ENCODE measurements around the gene JARID2.

DNA sequence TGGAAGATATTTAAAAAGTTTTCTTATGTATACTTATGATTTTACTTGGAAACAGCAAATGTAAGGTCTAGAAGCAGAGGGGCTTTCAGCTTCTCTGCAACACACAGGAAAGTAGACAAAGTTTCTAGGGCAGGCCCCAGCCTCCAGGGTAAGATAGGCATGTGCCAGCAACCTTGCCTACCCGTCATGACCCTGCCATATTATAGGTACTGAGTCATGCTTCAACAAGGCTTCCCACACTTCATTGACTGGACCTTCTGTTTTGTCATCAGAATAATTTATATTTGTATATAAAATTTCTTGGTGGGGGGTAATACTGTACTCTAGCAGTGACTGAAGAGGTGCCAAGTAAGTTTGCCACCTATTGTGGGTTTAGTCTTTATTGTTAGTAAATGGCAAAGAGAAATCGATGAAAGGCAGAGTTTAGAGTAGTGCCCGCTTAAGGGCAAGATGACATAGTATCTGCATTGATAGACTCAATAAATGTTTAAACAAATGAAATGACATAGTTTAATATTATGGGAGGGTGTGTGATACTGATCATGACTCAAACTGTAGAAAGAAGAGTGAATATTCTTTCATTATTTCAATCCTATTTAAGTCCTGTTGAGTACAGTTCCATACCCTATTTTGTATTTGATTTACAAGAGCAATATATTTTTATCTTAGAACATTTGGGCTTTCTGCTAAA is 95.6 kb downstream of the JARID2 start:
- TF ChIP-seq, protein P1, sequence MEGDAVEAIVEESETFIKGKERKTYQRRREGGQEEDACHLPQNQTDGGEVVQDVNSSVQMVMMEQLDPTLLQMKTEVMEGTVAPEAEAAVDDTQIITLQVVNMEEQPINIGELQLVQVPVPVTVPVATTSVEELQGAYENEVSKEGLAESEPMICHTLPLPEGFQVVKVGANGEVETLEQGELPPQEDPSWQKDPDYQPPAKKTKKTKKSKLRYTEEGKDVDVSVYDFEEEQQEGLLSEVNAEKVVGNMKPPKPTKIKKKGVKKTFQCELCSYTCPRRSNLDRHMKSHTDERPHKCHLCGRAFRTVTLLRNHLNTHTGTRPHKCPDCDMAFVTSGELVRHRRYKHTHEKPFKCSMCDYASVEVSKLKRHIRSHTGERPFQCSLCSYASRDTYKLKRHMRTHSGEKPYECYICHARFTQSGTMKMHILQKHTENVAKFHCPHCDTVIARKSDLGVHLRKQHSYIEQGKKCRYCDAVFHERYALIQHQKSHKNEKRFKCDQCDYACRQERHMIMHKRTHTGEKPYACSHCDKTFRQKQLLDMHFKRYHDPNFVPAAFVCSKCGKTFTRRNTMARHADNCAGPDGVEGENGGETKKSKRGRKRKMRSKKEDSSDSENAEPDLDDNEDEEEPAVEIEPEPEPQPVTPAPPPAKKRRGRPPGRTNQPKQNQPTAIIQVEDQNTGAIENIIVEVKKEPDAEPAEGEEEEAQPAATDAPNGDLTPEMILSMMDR (IDR thresholded peaks at IDR 0.05) = no peak
- TF ChIP-seq POLR2AphosphoS5 (IDR thresholded peaks at IDR 0.05) (no peak), POLR2A (IDR thresholded peaks at IDR 0.05) (no peak)
